VCaP (cell line): ENCODE data around the gene PITPNC1.

Experiments
- H3K27ac ChIP-seq: fragments of 450-650 bp; 2 replicates; pipeline ENCODE4 v1.5.1; 2017
- CTCF ChIP-seq: fragments of 450-650 bp; conservative IDR thresholded peaks from 2 replicates; pipeline ENCODE4 v1.5.1; 2017; ENCODE audit warnings: mild to moderate bottlenecking, moderate library complexity

The PITPNC1 gene

GRCh38 chr17:67362173-67362572 is 14.9 kb upstream of the PITPNC1 start:
- H3K27ac ChIP-seq, result no peak overlapping the region
- no peak for TF ChIP-seq CTCF

GRCh38 chr17:67364847-67365737 is 12.0 kb upstream of the PITPNC1 start:
- no peak for TF ChIP-seq CTCF
- peak overlapping the region; percentile 88 for H3K27ac ChIP-seq

- peak overlapping the region; percentile 88 for H3K27ac ChIP-seq
- no peak for TF ChIP-seq CTCF
Measured at GRCh38 chr17:67365738-67366192, 11.3 kb upstream of the PITPNC1 start.

GRCh38 chr17:67366193-67367157 is 10.6 kb upstream of the PITPNC1 start, which contains the start of gene PSMD12:
PSMD12 (minus strand) TSS chr17:67366577; CDS start chr17:67366519, 58 bp downstream.
- H3K27ac ChIP-seq, result peak within 1 kb of the TSS; percentile 88
- no peak for TF ChIP-seq CTCF

- H3K27ac ChIP-seq, result peak overlapping the region; percentile 53
- TF ChIP-seq CTCF, result no peak
Measured at GRCh38 chr17:67369676-67370075, 7.4 kb upstream of the PITPNC1 start.

GRCh38 chr17:67372751-67373150 is 4.3 kb upstream of the PITPNC1 start:
- H3K27ac ChIP-seq, result no peak overlapping the region

More at GRCh38 chr17:67372751-67373150, 4.3 kb upstream of the PITPNC1 start:
- TF ChIP-seq CTCF, result no peak
